Activated gamma-delta T cell treated with Interleukin-2 at 50 U/mL for 16 hours (primary cell): ENCODE results near the gene BABAM2.

ENCODE experiments used
- DNase-seq: peaks from one replicate; pipeline ENCODE4 v3.0.0-alpha.2; 2020

BABAM2 gene

GRCh38 chr2:28354920-28355520 lies 464.5 kb downstream of the BABAM2 start:
- no peak for DNase-seq

GRCh38 chr2:28355521-28356094 lies 465.1 kb downstream of the BABAM2 start:
- DNase-seq, result no peak

- DNase-seq, result peak; percentile 29
These were observed 465.8 kb downstream of the BABAM2 start for GRCh38 chr2:28356095-28356911.

GRCh38 chr2:28357055-28357454 lies 466.5 kb downstream of the BABAM2 start:
- no peak for DNase-seq

GRCh38 chr2:28357948-28358667 lies 467.6 kb downstream of the BABAM2 start:
- DNase-seq, result no peak

GRCh38 chr2:28358668-28359201 lies 468.2 kb downstream of the BABAM2 start:
- no peak for DNase-seq

GRCh38 chr2:28359222-28360057 lies 468.9 kb downstream of the BABAM2 start:
- peak; percentile 75 for DNase-seq

- DNase-seq, result no peak
These were observed 469.7 kb downstream of the BABAM2 start for GRCh38 chr2:28360058-28360717.

GRCh38 chr2:28360718-28361293 lies 470.3 kb downstream of the BABAM2 start:
- DNase-seq, result no peak

- DNase-seq, result no peak
These were observed 471.6 kb downstream of the BABAM2 start for GRCh38 chr2:28361991-28362710.

- DNase-seq, result no peak
These were observed 472.5 kb downstream of the BABAM2 start for GRCh38 chr2:28362991-28363521.

GRCh38 chr2:28363686-28364280 lies 473.3 kb downstream of the BABAM2 start:
- no peak for DNase-seq

- no peak for DNase-seq
These were observed 474.1 kb downstream of the BABAM2 start for GRCh38 chr2:28364610-28365009.

- no peak for DNase-seq
These were observed 474.6 kb downstream of the BABAM2 start for GRCh38 chr2:28365158-28365557.

- no peak for DNase-seq
These were observed 475.6 kb downstream of the BABAM2 start for GRCh38 chr2:28366149-28366495.

- peak; percentile 70 for DNase-seq
These were observed 476.2 kb downstream of the BABAM2 start for GRCh38 chr2:28366496-28367282.

- DNase-seq, result no peak
These were observed 477.3 kb downstream of the BABAM2 start for GRCh38 chr2:28367667-28368356.

- DNase-seq, result no peak
These were observed 477.8 kb downstream of the BABAM2 start for GRCh38 chr2:28368357-28368798.
